Esophagus squamous epithelium (tissue), 5 donors: ENCODE measurements around the gene CPED1. TPM values are rescaled to one million over a fixed set of nuclear protein-coding genes. Genes with fewer than 3 reads are reported as not detected.
"Not testable (repeated sequence)": the region's sequence is repeated elsewhere in the genome, so short reads cannot be mapped to it uniquely, and the experiment has no call there.

Experiments used
- DNase-seq: peaks from one replicate; lab custom pipeline; 2025; lab: John Stamatoyannopoulos, UW
- H3K27ac ChIP-seq, 4 donors: fragments of 200-600 bp; sonication (generic); one replicate each; pipeline ENCODE4 v1.5.1; 2016 to 2019; ENCODE audit warnings: mild to moderate bottlenecking in 1 of 4
- H3K27me3 ChIP-seq, 4 donors: fragments of 200-600 bp; sonication (generic); 1 replicate in 3 of 4; 2 replicates in 1 of 4; pipeline versions ENCODE4 v1.5.1 to v1.6.0; 2017 to 2021; ENCODE audit warnings: antibody characterized with exemption in 1 of 4
- H3K36me3 ChIP-seq, 3 donors: fragments of 200-600 bp; sonication (generic); one replicate each; pipeline ENCODE4 v1.5.1; 2016 to 2019
- H3K4me1 ChIP-seq, 3 donors: fragments of 200-600 bp; sonication (generic); one replicate each; pipeline ENCODE4 v1.5.1; 2017 to 2019
- H3K4me3 ChIP-seq, 4 donors: fragments of 200-600 bp; sonication (generic); 1 replicate in 3 of 4; 2 replicates in 1 of 4; pipeline ENCODE4 v1.5.1; 2016 to 2019; ENCODE audit warnings: mild to moderate bottlenecking in 2 of 4, moderate library complexity in 1 of 4
- H3K9me3 ChIP-seq, 3 donors: fragments of 200-600 bp; sonication (generic); one replicate each; pipeline ENCODE4 v1.5.1; 2016 to 2019
- CTCF ChIP-seq, 6 experiments: fragments of 450-650 bp in 4 of 6; fragments of 200-600 bp in 2 of 6; sonication (generic) in 2 of 6; IDR thresholded peaks; one replicate each; pipeline ENCODE4 v1.5.1; 2016 to 2019; ENCODE audit warnings: antibody characterized with exemption in 6 of 6, mild to moderate bottlenecking in 4 of 6, moderate library complexity in 4 of 6
- POLR2A ChIP-seq, 4 donors: fragments of 450-650 bp; IDR thresholded peaks; one replicate each; pipeline ENCODE4 v1.6.1; 2017; ENCODE audit warnings: antibody characterized with exemption in 4 of 4, mild to moderate bottlenecking in 4 of 4, moderate library complexity in 3 of 4
- WGBS, 2 donors: methylation state at CpG; one replicate each; pipeline ENCODE4 v1.1.5; 2018; 5-methylcytosine and 5-hydroxymethylcytosine counted together
- intact Hi-C: fragments of 100-400 bp; cut with DNase I; formaldehyde crosslinking; loops from one replicate; pipeline ENCODE4 v1.15.0; 2022
- total RNA-seq, 4 donors: library from RNA; depleted of rRNA; stranded (reverse); fragments of >200 nt; gene quantifications; one replicate each; pipeline ENCODE4 v1.1.0, GENCODE V29; 2016
- donor health status: DM: yes; HTN: yes; CAD: no.

Gene CPED1
- total RNA-seq, 4 donors from 2014 or later, result 0.61 to 6.3 (median 2.3) TPM

GRCh38 chr7:121180436-121181063, 192.0 kb downstream of the CPED1 start:
- Histone ChIP-seq H3K9me3 (no peaks in the 10 kb centered on the region), H3K4me1 (no peaks in the 10 kb centered on the region), H3K27ac (no peak overlapping the region), H3K4me3 (no peak overlapping the region), H3K36me3 (no peaks in the 10 kb centered on the region), H3K27me3 (no peaks in the 10 kb centered on the region)
- intact Hi-C loops, result no loop called here
- DNase-seq, result no peak
- 73 to 82% methylated on average over 4 of the region's 4 CpGs for WGBS, 2 donors
- TF ChIP-seq POLR2A (IDR thresholded peaks at IDR 0.05), result no peak
- TF ChIP-seq CTCF (IDR thresholded peaks at IDR 0.05), result no peak

GRCh38 chr7:121181357-121181756, 192.8 kb downstream of the CPED1 start:
- WGBS, 2 donors, result 81 to 87% methylated on average over 1 of the region's 1 CpG
- Histone ChIP-seq H3K9me3 (no peaks in the 10 kb centered on the region), H3K36me3 (no peaks in the 10 kb centered on the region), H3K4me3 (no peak overlapping the region), H3K27me3 (no peaks in the 10 kb centered on the region), H3K4me1 (no peaks in the 10 kb centered on the region), H3K27ac (no peak overlapping the region)
- no peak for TF ChIP-seq CTCF (IDR thresholded peaks at IDR 0.05)
- no peak for TF ChIP-seq POLR2A (IDR thresholded peaks at IDR 0.05)
- DNase-seq, result no peak
- intact Hi-C loops, result no loop called here

GRCh38 chr7:121182281-121182680, 193.8 kb downstream of the CPED1 start:
- no peak for TF ChIP-seq CTCF (IDR thresholded peaks at IDR 0.05)
- no peak for TF ChIP-seq POLR2A (IDR thresholded peaks at IDR 0.05)

GRCh38 chr7:121182902-121183301, 194.4 kb downstream of the CPED1 start:
- intact Hi-C loops, result no loop called here
- no peak for TF ChIP-seq CTCF (IDR thresholded peaks at IDR 0.05)
- no peak for TF ChIP-seq POLR2A (IDR thresholded peaks at IDR 0.05)
- no peaks in the 10 kb centered on the region for H3K27me3 ChIP-seq
- no peaks in the 10 kb centered on the region for H3K9me3 ChIP-seq
- H3K4me1 ChIP-seq, result no peaks in the 10 kb centered on the region
- H3K4me3 ChIP-seq, result no peak overlapping the region
- no peak for DNase-seq
- no peak overlapping the region for H3K27ac ChIP-seq
- H3K36me3 ChIP-seq, result no peaks in the 10 kb centered on the region

More at GRCh38 chr7:121182281-121182680, 193.8 kb downstream of the CPED1 start:
- DNase-seq, result no peak
- Histone ChIP-seq H3K9me3 (no peaks in the 10 kb centered on the region), H3K4me1 (no peaks in the 10 kb centered on the region), H3K4me3 (no peak overlapping the region), H3K36me3 (no peaks in the 10 kb centered on the region), H3K27me3 (no peaks in the 10 kb centered on the region), H3K27ac (no peak overlapping the region)
- intact Hi-C loops, result no loop called here

- H3K4me1 ChIP-seq, H3K36me3 ChIP-seq, intact Hi-C loops, H3K27me3 ChIP-seq, H3K9me3 ChIP-seq, DNase-seq, H3K27ac ChIP-seq, H3K4me3 ChIP-seq: not testable (repeated sequence)
- WGBS, 2 donors, result 92% methylated on average over 4 of the region's 4 CpGs
Observed at GRCh38 chr7:121183883-121184282, 195.4 kb downstream of the CPED1 start.

GRCh38 chr7:121186746-121187145, 198.2 kb downstream of the CPED1 start:
- H3K9me3 ChIP-seq, result no peaks in the 10 kb centered on the region
- TF ChIP-seq POLR2A (IDR thresholded peaks at IDR 0.05) (no peak), CTCF (IDR thresholded peaks at IDR 0.05) (no peak)
- intact Hi-C loops, result no loop called here
- H3K27ac ChIP-seq, result no peak overlapping the region
- no peak for DNase-seq
- H3K4me3 ChIP-seq, result no peak overlapping the region
- H3K27me3 ChIP-seq, result no peaks in the 10 kb centered on the region
- H3K36me3 ChIP-seq, result no peaks in the 10 kb centered on the region
- no peaks in the 10 kb centered on the region for H3K4me1 ChIP-seq
- 59 to 81% methylated on average over 1 of the region's 1 CpG for WGBS, 2 donors
